Measurements from ENCODE around the gene SPAAR.

SPAAR gene

DNA sequence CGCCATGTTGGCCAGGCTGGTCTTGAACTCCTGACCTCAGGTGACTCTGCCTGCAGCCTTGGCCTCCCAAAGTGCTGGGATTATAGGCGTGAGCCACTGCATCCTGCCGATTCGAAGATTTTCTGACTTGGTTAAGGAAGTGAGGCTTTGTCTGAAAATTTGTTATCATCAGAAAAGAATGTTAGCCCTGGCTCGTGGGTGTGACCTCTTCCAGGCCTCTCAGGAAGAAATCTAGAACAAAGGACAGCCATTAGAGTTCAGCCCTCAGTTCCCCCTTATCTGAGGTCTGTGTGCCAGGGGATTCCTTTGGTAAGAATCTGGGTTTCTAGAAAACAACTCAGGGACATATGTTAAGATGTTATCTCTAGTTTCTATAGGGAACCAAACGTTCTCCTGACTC, 42.4 kb downstream of the SPAAR start:
- DNase-seq: no peak

DNA sequence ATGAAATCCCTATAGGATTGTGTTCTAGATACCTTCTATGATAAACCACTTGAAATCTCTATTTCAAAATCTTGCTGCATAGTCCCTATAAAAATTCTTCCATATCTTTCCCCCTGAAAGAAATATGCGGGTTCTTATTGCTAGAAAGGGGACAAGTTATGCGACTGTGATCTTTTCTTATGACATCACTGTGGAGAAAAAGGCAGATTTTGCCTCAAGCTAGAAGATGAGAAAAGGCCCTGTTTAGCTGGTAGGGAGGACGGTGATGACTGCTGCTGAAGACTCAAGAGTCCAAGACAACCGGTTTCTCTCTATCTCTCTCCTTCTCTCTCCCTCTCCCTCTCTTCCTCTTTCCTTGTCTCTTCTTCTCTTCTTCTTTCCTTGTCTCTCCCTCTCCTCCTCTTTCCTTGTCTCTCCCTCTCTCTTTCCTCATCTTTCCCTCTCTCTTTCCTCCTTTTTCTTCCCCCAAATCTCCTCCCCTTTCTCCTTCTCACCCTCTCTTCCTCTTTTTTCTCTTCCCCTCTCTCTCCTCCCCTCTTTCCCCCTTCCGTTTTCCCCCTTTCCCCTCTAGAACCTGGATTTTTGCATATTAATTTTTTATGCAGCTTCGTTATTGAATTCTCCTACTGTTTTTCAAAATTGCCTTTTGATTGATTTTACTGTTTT, 43.4 kb downstream of the SPAAR start:
- DNase-seq: no peak

GRCh38 chr9:35954942-35955546, 45.8 kb downstream of the SPAAR start:
- DNase-seq: no peak

DNA sequence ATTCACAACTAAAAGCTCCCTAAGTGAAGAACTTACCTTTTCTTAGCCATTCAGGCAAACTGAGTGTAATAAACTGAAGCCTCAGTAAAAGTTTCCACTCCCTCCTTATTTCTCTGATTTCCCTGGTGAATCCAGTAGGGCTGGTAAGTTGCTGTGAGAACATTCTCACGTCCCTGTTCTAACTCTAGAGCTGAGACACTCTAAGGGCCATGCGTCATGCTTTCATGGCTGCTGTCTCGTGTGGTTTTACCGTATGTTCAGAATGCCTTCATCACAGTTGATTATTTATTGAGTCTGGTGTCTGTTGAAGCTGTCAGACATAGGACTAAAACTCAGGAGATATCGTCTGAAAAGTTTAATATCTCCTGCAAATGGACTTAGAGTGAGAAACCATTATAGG, 47.4 kb downstream of the SPAAR start:
- DNase-seq: no peak

- DNase-seq: no peak
These were observed 49.0 kb downstream of the SPAAR start, which contains the start of gene OR2S2 for GRCh38 chr9:35958104-35958837. OR2S2 (minus strand) TSS chr9:35958154; CDS start chr9:35958098, 56 bp downstream.

- no peak for DNase-seq
These were observed 50.9 kb downstream of the SPAAR start for GRCh38 chr9:35960039-35960655.
